ENCODE results near the gene TADA2A.

Gene TADA2A

GRCh38 chr17:37519251-37519985 lies 112.7 kb downstream of the TADA2A start:
- TF ChIP-seq CTCF (IDR thresholded peaks at IDR 0.05) = no peak

DNA sequence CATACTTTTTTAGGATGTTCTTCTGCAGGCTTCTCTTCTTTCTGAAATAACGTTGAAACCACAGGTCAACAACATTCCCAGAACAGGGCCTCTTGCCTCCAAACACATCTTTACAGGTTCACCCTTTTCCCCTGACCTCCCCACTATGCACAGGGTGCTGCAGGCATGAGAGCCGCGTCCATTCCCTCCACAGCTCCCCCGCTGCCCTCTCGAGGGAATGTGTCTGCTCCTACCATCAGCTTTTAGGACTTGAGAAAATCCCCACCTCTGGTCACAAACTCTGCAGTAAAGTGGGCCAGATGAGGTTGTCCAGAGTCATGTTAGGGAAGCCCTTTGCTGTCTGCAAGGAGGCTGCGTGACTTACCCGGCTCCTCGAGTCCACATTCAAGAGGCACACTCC lies 113.5 kb downstream of the TADA2A start:
- no peak for TF ChIP-seq CTCF (IDR thresholded peaks at IDR 0.05)

DNA sequence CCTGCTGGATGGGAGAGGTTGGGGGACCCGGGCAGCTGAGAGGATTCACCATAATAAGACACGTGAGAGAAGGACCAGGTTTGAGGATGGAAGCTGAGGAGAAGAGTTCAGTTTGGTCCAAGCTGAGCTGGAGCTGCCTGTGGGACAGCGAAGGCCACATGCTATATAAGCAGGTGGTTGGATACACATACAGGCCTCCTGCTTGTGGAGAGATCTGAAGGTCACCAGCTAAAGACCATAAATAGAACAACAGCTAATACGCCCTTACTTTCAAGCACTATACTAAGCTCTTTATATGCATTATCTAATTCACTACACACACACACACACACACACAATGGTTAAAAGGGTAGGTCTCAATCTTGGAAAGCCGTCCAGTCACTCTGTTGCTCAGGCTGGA lies 115.1 kb downstream of the TADA2A start:
- TF ChIP-seq CTCF (IDR thresholded peaks at IDR 0.05) = no peak

DNA sequence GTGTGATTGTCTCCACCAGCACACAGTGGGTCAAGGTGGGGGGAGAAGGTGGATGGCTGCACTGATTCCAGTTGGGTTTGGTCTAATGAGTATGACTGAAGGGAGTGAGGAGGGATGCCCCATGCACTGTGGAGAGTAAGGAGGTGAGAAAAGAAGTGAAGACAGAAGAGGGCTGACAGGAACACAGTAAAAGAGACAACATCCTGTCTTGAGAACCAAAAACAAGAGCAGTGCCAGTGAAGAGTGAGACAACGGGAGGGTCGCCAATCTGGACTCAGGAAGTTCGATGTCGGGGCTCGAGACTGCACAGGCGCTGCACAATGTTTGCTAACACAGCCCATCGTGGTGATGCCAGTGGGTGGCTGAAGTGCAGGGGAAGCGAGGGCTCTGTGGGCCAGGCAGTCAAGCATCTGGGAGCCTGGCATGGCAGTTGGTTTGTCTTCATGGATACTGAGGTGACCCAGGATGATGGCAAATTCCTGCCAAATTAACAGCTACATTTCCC lies 117.1 kb downstream of the TADA2A start:
- TF ChIP-seq CTCF (IDR thresholded peaks at IDR 0.05) = no peak

DNA sequence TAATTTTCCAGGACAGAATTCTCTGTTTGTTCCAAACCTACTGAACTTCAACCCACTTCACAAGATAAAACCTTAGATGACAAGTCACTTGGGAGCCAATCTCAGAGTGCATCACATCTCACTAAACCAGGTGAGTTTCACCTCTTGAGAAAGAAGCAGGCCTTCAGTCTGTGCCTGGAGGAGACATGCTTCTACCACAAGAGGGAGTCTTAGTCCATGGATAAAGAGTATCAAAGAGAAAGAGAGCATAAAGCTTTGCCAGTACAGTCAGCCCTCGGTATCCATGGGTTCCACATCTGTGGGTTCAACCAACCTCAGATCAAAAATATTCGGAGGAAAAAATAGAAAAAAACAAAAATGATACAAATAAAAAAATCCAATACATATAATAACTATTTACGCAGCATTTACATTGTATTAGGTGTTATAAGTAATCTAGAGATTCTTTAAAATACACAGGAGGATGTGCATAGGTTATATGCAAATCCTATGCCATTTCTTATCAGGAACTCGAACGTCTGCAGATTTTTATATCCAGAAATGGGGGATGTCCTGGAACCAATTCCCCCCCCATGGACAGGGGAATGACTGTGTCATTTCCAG lies 120.7 kb downstream of the TADA2A start:
- peak; percentile 85 for TF ChIP-seq CTCF (IDR thresholded peaks at IDR 0.05)

Measured in LNCAP (cell line).